ENCODE data around the gene NECAB3.

GRCh38 chr20:33672426-33673113 lies 1.7 kb downstream of the NECAB3 start:
- TF ChIP-seq POLR2A (IDR thresholded peaks at IDR 0.05) (no peak), CTCF (IDR thresholded peaks at IDR 0.05) (no peak), POLR2AphosphoS5 (IDR thresholded peaks at IDR 0.05) (no peak)

Data from prostate gland (tissue), 2 donors.